HG03175 (cell line): ENCODE measurements around the gene PIM2.
"Not testable (repeated sequence)": the region's sequence is repeated elsewhere in the genome, so short reads cannot be mapped to it uniquely, and the experiment has no call there.

Source experiments
- ATAC-seq: cut with Tn5 transposase; IDR thresholded peaks from one replicate; pipeline ENCODE4 v1.9.1; 2021; ENCODE audit warnings: mild to moderate bottlenecking, moderate library complexity; ENCODE audit not compliant: unreplicated experiment

PIM2 gene

DNA sequence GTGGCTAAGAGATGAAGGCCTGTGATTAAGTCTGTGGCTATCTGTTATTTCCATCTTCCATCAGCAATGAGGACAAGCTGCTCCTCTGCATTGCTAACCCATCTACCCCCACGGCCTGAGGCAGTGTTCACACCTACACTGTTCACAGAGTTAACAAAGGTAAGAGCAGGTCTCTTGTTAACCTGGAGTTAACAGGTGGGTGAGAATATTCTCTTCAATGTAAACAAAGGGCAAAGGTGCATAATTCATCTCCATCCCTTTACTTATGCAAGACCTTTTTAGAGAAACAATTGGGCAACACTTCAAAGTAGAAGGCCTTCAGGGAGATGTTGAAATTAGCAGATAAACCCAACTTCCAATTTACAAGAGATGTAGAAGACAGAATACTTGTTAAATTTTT is 10.2 kb downstream of the PIM2 start:
- no peak for ATAC-seq

DNA sequence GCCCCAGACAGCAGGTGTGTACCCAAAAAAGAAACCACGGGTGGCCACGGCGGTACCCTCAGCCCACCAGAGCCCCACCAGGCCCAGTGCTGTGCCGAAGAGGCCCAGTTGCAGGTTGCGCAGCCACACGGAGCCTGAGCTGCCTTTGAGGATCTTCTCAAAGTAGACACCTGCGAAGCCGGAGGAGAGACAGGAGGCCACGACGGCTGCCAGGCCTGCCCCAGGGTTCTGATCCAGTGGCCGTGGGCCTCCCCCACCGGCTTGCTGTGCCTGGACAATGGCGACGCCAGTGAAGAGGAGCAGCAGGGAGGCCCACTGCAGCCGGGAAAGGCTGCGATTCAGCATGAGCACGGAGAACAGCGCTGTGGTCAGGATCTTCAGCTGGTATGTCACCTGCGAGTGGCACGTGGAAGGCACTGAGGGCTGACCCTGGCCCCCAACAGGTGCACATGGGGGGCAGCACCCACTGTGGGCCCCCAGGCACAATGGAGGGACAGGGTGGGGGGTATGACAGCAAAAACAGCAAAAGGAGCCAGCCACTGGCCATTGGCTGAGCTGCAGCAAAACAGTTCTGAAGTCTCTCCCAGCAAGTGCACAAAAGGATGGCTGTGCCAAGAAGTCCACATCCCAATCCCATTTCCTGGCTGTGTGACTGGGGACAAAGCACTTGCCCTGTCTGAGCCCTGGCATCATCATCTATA is 13.6 kb downstream of the PIM2 start:
- ATAC-seq = no peak

DNA sequence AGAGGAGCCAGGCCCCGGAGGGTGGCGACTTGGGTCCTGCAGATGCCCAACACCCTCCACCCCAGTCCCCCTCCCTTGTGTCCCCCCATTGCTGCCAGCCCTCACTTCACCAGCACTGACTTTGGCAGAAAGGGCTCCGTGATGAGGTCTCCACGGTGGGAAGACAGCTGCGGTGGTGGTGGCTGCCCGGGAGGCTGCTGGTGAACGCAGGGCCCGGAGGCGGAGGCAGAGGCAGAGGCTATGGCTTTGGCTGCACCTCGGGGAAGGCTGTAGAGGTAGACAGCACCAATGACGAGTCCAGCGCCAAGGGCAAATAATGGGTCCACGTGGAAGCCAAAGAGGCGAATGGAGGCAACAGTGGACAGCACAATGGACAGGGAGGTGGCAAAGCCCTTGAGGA is 14.2 kb downstream of the PIM2 start:
- no peak for ATAC-seq

DNA sequence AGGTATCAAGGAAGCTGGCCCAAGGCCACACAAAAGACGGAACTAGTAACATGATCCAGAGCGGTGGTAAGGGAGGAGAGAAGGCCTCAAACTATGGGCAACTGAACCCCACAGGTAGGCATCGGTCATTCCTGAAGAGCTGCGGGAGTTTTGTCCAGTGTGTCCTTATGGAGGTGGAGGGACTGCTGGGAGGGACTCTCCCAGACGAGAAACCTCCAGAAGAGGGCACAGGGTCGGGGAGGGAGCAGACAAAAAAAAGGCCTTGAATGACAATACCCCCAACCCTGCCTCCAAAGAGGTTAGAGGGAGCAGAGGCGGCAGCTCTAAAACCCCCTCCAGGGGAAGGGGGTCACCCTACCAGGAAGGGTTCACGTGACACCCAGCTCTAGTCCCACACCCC is 14.6 kb downstream of the PIM2 start:
- ATAC-seq = no peak

DNA sequence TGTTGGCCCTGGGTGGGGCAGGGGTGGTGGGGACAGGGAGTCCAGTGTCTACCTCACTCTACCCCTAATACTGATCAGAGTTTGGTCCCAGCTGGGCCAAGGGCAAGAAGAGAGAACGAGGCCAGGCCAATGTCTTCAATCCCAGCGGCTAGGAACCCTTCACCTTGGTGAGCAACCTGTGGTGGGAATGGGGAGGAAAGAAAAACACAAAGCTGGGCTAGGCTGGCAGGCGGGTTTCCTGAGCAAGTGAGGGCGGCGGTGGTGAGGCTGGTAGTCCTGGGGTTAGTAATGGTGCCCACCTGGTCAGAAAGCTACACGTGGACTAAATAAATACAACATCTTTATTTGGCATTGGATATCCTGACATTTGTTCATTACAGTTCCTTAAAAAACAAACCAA is 15.5 kb downstream of the PIM2 start:
- ATAC-seq = no peak

DNA sequence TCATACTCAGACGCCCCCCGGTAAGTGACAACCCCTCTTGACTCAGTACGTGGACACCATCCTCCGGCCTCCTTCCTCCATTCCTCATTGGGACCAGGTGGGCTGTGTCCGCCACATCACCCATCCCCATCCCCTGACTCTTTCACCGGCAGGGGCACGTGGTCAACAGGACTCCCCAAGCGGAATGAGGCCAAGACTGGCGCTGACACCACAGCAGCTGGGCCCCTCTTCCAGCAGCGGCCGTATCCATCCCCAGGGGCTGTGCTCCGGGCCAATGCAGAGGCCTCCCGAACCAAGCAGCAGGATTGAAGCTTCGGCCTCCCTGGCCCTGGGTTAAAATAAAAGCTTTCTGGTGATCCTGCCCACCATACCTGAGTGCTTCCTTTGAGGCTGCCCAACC is 16.0 kb downstream of the PIM2 start:
- no peak for ATAC-seq

DNA sequence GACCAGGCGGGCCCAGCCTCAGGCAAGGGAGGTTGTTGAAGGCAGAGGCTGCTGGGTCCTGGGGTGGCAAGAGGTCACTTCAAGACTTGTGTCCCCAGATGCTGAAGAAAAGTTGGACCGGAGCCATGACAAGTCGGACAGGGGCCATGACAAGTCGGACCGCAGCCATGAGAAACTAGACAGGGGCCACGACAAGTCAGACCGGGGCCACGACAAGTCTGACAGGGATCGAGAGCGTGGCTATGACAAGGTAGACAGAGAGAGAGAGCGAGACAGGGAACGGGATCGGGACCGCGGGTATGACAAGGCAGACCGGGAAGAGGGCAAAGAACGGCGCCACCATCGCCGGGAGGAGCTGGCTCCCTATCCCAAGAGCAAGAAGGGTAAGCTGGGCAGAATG is 16.7 kb downstream of the PIM2 start:
- no peak for ATAC-seq

DNA sequence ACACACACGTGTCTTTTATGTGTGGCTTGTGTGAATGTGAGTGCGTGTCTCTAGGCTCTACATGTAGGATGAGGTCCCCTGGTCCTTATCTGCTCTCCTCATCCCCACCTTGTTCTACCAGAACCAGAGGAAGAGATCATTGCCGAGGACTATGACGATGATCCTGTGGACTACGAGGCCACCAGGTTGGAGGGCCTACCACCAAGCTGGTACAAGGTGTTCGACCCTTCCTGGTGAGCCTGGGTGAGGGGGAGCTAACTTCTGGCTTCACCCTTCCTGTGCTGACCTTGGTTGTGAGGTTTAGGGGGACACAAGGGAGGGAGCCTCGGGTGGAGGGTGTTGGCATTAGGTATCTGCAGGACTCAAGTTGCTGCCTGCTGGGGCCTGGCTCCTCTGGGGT is 17.8 kb downstream of the PIM2 start:
- no peak for ATAC-seq

DNA sequence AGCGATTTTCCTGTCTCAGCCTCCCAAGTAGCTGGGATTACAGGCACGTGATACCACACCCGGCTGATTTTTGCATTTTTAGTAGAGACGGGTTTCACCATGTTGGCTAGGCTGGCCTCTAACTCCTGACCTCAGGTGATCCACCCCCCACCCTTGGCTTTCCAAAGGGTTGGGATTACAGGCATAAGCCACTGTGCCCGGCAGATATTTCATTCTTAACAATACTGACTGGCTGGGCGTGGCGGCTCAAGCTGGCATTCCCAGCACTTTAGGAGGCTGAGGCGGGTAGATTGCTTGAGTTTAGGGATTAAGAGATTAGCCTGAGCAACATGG is 19.8 kb downstream of the PIM2 start:
- no peak for ATAC-seq

DNA sequence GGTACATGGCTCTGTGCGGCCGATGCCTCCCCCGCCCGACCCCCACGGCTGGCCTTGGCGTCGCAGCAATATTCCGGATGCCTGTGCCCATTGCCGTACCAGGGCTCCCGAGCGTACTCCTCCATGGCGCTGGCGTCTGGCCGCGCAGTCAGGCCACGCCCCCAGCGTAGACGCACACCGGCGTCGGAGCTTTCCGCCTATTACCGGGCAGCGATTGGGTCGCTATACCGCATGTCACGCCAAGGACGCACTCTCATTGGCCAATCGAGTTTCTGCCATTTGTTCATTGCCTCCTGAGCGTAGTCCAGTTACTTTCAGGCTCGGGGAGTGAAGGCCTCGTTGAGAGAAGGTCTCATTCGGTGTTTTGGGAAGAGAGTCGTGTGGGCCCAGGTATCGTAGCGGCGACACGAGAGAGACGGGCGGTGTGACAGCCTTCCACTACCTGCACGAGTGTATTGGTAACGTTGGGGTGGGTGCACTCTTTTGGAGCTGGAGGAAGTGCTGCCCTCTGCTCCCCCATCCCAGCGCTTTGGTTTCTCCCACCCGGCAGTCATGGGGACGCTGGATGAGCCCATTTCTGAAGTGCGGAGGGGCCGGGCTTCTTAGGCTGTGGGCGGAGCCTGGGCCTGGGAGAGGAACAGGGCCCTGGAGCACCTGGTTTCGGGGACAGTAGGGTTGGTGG is 21.1 kb downstream of the PIM2 start, which contains the start of the genes PQBP1 and TIMM17B:
TSS of gene PQBP1 (plus strand) at position 306 of the 682 bp plus-strand sequence. CDS start 580 bp downstream, outside the sequence.
TSS of gene TIMM17B (minus strand) at position 144 of the 682 bp plus-strand sequence. CDS start at position 125, 19 bp downstream.
- peak; percentile 89 for ATAC-seq

DNA sequence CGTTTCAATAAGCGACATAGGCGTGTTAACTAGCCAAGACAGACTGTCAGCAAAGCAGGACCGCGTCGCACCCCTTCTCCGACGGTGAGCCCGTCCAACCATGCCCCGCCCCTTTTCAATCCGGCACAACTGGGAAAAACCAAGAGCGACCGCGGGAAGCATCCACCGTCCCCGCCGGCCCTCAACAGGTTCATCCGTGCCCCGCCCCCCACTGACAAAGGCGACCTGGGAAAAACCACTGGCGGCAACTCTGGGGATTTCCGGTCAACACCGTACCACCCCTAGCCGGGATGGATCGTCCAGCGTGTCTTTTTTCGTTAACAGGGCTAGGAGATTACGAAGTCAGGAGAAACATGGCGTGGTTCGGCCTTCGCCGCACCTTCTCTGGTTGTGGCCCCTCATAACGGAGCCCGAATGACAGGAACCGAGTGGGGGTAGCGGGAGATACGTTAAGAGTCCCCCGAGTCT is 21.6 kb downstream of the PIM2 start:
- peak; percentile 17 for ATAC-seq

DNA sequence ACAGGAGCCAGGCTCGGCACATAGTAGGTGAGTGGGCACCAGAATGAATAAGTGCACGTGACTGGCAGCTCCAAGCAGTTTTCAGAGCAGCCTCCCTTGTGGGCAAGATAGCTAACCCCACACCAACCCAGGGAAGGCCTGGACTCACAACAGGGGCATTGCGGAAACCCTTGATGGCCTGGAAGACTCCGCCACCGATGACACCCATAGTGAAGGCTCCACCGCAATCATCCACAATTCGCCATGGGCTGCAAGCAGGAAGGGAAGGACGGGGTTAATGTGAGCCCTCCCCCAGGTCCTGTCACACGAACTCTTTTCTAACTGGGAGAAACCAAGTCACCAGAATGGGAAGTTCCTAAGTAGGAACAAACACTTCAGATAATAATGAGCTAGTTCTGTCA is 22.2 kb downstream of the PIM2 start:
- no peak for ATAC-seq

DNA sequence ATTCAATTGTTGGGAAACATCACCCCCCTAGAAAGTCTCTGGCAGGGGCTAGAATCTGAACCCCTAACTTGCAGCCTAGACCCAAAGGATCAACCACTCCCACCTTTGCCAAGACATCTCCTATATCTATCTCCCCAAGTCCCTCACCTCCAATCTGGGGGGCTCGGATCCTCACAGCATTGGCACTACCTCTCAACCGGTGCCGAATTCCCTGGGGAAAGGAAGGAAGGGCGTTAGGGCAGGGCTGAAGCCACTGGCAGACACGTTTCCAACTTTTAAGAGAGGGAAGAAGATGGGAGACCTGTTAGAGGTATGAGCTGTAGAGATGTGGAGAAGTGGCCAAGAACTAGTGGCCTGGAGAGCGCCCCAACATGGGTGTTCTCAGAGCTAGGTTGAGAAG is 23.9 kb downstream of the PIM2 start:
- no peak for ATAC-seq

DNA sequence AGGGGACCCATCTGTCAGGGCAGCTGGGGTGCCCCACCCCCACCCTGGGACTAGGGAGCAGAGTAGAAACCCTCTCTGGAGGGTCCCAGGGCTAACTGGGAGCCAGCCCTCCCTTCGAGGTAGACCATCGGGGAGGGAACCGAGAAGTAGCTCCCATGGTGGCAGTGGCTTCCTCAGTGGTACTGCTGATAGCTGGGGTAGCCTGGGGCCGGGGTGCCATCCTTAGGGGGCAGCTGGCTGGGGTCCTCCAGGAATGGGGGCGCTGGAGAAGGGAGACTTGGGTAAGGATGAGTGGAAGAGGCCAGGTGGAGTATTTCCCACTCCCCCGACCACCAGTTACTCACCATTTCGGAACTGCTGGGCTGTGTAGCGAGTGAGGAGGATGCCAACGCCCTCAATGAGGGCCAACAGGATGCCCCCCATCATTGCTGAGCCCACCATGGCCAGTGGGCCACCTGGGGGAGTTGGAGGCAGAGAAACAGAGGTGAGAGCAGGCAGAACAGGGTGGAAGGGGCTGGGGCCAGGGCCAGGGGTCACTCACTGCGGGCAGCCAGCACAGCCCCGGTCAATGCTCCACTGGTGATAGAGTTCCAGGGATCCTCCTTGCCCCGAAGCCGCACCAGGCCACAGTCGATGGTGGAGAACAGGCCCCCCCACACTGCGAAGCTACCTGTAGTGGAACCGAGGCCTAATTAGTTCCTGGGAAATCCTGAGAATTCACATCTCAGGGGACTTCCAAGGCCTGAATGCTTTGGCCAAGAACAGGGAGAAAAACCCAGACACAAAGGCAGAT is 25.1 kb downstream of the PIM2 start:
- no peak for ATAC-seq

DNA sequence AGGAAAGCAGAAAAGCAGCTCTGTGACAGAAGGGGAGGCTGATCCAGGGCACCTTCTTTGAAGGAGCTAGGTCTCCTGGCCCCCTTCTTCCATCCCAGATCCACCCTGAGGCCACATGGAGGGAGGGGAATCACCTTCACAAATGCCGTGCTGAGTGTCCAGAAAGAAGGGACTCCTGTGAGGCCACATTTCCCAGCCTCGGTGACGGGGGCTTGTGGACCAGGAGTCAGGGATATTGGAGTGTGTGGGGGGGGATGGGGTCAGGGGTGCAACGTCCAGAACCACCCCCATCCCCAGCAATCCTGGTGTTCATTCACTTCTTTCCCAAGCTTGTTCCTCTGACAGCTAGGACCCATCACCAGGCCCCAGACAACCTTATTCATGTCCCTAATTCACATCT is 25.9 kb downstream of the PIM2 start:
- no peak for ATAC-seq

DNA sequence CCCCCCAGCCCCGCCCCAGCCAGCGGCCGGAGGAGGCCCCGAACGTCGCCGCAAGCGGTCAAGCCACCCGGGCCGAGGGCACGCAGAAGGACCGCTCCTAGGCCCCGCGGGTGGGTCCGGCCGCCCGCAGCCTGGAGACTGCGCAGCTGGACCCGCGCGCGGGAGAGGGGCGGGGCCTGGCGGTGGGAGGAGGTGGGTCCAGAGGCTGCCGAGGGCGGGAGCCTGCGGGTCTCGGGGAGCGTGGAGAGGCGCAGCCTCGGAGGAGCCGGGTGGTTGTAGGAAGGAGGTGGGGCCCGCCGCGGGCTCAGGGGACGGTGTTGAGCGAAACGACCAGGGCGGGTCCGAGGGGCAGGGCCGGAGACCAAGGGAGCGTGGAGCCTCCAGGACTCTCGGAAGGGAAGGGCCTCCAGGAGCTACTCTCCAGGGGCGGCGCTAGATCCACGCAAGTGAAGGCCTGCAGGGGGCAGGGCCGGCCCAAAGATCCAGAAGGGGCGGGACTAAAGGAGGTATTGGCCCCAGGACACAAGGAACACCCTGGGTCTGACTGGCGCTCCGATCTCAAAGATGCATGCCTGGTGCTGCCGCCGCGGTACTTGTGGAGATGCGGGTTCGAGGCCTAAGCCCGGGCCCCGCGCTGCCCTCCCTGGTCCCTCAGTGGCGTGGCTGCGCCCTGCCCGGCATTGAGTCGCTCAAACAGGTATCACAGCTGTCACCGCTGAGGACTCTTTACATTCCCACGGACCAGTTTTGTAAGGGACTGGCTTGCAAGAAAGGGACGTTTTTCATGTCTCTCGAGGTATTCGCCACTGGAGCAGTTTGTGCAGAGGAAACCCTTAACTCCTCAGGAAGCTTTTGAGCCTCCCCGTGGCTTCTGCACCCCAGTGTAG is 27.2 kb downstream of the PIM2 start:
- ATAC-seq = peak; percentile 80

DNA sequence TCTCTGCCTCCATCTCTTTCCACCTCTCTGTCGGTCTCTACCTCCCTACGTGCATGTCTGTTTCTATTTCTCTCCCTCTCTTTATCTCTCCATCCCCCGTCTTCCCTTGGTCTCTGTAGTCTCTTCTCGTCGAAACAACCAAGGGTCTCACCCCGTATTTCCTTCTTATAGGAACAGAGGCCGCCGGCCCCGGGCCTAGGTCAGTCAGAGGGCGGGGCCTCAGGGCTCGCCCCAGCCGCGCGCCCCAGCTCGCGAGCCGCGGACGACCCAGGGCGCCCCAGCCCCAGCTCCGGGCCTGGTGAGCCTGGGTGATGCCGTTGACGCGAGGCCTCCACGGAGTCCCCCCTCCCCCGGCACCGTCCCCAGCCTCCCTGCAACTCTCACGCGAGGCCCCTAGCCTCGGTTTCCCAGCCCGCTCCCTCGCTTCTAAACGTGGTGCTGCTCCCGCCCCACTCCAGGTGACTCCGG is 27.9 kb downstream of the PIM2 start:
- peak; percentile 38 for ATAC-seq

DNA sequence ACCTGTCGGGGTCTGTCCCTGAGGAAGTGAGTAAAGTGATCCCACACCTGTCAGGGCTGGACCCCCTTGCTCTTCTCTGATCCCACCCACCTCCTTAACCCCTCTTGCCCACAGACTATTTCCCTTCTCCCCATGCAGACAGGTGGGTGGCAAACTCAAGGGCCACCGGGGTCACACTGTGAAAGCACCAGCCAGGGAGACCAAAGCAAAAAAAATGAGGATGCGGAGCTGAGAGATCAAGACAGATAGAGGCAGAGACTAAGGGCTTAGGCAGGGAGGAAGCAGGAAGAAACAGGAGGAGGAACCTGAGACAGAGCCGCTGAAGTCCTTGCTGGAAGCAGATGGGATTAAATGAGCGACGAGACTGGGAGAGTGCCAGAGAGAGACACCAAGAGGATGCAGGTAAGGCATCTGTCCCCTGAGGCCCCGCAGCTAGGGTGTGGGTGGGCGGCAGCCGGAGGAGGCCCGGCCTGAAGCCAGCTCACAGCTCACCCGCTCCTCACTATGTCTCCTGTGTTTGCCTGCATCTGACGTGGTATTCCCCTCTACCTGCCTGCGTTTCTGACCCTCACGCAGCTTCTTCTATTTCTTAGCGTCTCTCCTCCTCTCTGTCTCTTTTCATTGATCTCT is 28.4 kb downstream of the PIM2 start:
- no peak for ATAC-seq

DNA sequence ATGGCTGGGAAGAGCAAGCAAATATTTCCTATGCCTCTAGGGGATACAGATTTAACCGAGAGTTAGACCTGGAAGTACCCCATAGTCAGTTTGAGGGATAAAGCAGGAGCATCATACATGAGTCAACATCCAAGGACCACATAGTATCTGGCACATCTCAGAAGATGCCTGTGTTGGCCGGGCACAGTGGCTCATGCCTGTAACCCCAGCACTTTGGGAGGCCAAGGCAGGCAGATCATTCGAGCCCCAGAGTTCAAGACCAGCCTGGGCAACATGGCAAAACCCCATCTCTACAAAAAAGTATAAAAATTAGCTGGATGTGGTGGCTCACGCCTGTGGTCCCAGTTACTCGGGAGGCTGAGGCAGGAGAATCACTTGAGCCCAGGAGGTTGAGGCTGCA is 32.2 kb downstream of the PIM2 start:
- not testable (repeated sequence) for ATAC-seq

DNA sequence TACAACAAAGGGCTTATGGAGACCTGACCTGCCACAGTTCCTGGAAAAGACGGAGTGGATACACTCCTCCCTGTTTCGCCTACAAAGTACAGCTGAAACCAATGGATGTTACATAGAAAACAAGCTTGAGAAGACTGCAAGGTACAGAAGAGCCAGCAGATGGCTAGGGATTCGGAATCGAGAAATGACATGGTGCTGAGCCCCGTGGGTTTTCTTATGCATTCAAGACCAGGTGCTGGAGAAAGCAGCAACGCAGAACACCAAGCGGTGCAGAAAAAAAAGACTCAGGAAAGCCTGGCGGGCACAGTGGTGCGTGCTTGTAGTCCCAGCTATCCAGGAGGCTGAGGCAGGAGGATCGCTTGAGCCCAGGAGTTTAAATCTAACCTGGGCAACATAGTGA is 35.1 kb downstream of the PIM2 start:
- ATAC-seq = no peak
